HEK293 (cell line): Measurements from ENCODE around the gene MYCBPAP.

ENCODE experiments used
- CTCF ChIA-PET: fragments of 350-600 bp; formaldehyde crosslinking; extraction: SDS; loops from one replicate; lab custom pipeline; 2021; ENCODE audit warnings: antibody characterized with exemption; lab: Yijun Ruan, JAX
- POLR2A ChIA-PET: fragments of 300-600 bp; formaldehyde crosslinking; extraction: SDS; loops from one replicate; lab custom pipeline; 2020; ENCODE audit warnings: antibody characterized with exemption, inconsistent platforms; lab: Yijun Ruan, JAX
- H3K27ac ChIP-seq: fragments of 200-500 bp; sonication (Bioruptor generic); 2 replicates; pipeline ENCODE4 v1.5.1; 2014; ENCODE audit warnings: low read depth, low read length, control low read depth, inconsistent platforms; ENCODE audit errors: extremely low read depth
- H3K36me3 ChIP-seq, 2 experiments: fragments of 200-500 bp in 1 of 2; sonication (Bioruptor generic) in 1 of 2; 1 replicate in 1 of 2; 2 replicates in 1 of 2; pipeline ENCODE4 v1.5.1; 2014 to 2017; ENCODE audit warnings: inconsistent platforms in 2 of 2, low read length in 2 of 2; ENCODE audit not compliant: control insufficient read depth in 2 of 2, insufficient read depth in 1 of 2
- H3K4me1 ChIP-seq: fragments of 200-500 bp; sonication (Bioruptor generic); 2 replicates; pipeline ENCODE4 v1.5.1; 2014; ENCODE audit warnings: mild to moderate bottlenecking, low read length, inconsistent platforms; ENCODE audit not compliant: control insufficient read depth, insufficient read depth
- H3K4me3 ChIP-seq: 2 replicates; pipeline ENCODE4 v1.5.1; 2011; ENCODE audit warnings: low read depth, mild to moderate bottlenecking, control low read depth, low read length, moderate library complexity
- H3K9me3 ChIP-seq: fragments of 200-500 bp; sonication (Bioruptor generic); 2 replicates; pipeline ENCODE4 v1.5.1; 2014; ENCODE audit warnings: low read depth, low read length, inconsistent platforms; ENCODE audit not compliant: control insufficient read depth, insufficient read depth
- BCL11A ChIP-seq: fragments of 450-650 bp; formaldehyde crosslinking; IDR thresholded peaks from 2 replicates; pipeline ENCODE4 v1.5.1; 2016; ENCODE audit warnings: low read depth, missing biosample characterization, missing genetic modification characterization
- CTCF ChIP-seq: fragments of 450-650 bp; formaldehyde crosslinking; IDR thresholded peaks from 2 replicates; pipeline ENCODE4 v1.5.1; 2016; ENCODE audit warnings: missing biosample characterization, missing genetic modification characterization
- GLI2 ChIP-seq: fragments of 450-650 bp; formaldehyde crosslinking; IDR thresholded peaks from 2 replicates; pipeline ENCODE4; 2017; ENCODE audit warnings: missing biosample characterization, missing genetic modification characterization, low read depth, borderline replicate concordance
- GLIS2 ChIP-seq: fragments of 450-650 bp; formaldehyde crosslinking; IDR thresholded peaks from 2 replicates; pipeline ENCODE4 v1.5.1; 2016; ENCODE audit warnings: missing biosample characterization, missing genetic modification characterization
- KLF1 ChIP-seq: fragments of 450-650 bp; formaldehyde crosslinking; IDR thresholded peaks from 2 replicates; pipeline ENCODE4 v1.5.1; 2016; ENCODE audit warnings: missing biosample characterization, missing genetic modification characterization
- KLF7 ChIP-seq: fragments of 450-650 bp; formaldehyde crosslinking; IDR thresholded peaks from 2 replicates; pipeline ENCODE4 v1.5.1; 2016; ENCODE audit warnings: missing biosample characterization, missing genetic modification characterization, borderline replicate concordance
- KLF8 ChIP-seq: fragments of 450-650 bp; formaldehyde crosslinking; IDR thresholded peaks from 2 replicates; pipeline ENCODE4 v1.5.1; 2016; ENCODE audit warnings: missing biosample characterization, missing genetic modification characterization
- MZF1 ChIP-seq: fragments of 450-650 bp; formaldehyde crosslinking; IDR thresholded peaks from 2 replicates; pipeline ENCODE4 v1.5.1; 2017; ENCODE audit warnings: missing biosample characterization, missing genetic modification characterization, borderline replicate concordance
- SALL2 ChIP-seq: fragments of 450-650 bp; formaldehyde crosslinking; IDR thresholded peaks from 2 replicates; pipeline ENCODE4 v1.5.0; 2017; ENCODE audit warnings: missing biosample characterization, mild to moderate bottlenecking, missing genetic modification characterization, borderline replicate concordance
- SCRT2 ChIP-seq: fragments of 450-650 bp; formaldehyde crosslinking; IDR thresholded peaks from 2 replicates; pipeline ENCODE4 v1.5.1; 2016; ENCODE audit warnings: missing biosample characterization, missing genetic modification characterization
- WT1 ChIP-seq: fragments of 450-650 bp; formaldehyde crosslinking; IDR thresholded peaks from 2 replicates; pipeline ENCODE4 v1.5.1; 2016; ENCODE audit warnings: missing biosample characterization, missing genetic modification characterization
- ZBTB8A ChIP-seq: fragments of 450-650 bp; formaldehyde crosslinking; IDR thresholded peaks from 2 replicates; pipeline ENCODE4 v1.5.1; 2016; ENCODE audit warnings: missing biosample characterization, missing genetic modification characterization
- ZFHX2 ChIP-seq: fragments of 450-650 bp; formaldehyde crosslinking; conservative IDR thresholded peaks from 2 replicates; pipeline ENCODE4 v1.5.1; 2016; ENCODE audit warnings: missing biosample characterization, missing genetic modification characterization
- ZFP41 ChIP-seq: fragments of 450-650 bp; formaldehyde crosslinking; IDR thresholded peaks from 2 replicates; pipeline ENCODE4 v1.5.1; 2016; ENCODE audit warnings: missing biosample characterization, missing genetic modification characterization, borderline replicate concordance
- ZNF19 ChIP-seq: fragments of 450-650 bp; formaldehyde crosslinking; IDR thresholded peaks from 2 replicates; pipeline ENCODE4; 2016; ENCODE audit warnings: missing biosample characterization, missing genetic modification characterization, low read depth
- ZNF202 ChIP-seq: fragments of 450-650 bp; formaldehyde crosslinking; IDR thresholded peaks from 2 replicates; pipeline ENCODE4 v1.5.1; 2016; ENCODE audit warnings: missing biosample characterization, missing genetic modification characterization, borderline replicate concordance
- ZNF214 ChIP-seq: fragments of 450-650 bp; formaldehyde crosslinking; IDR thresholded peaks from 2 replicates; pipeline ENCODE4 v1.5.1; 2017; ENCODE audit warnings: missing biosample characterization, mild to moderate bottlenecking, missing genetic modification characterization, borderline replicate concordance
- ZNF223 ChIP-seq: fragments of 450-650 bp; formaldehyde crosslinking; IDR thresholded peaks from 2 replicates; pipeline ENCODE4 v1.5.1; 2016; ENCODE audit warnings: missing biosample characterization, missing genetic modification characterization
- ZNF354C ChIP-seq: fragments of 450-650 bp; formaldehyde crosslinking; IDR thresholded peaks from 2 replicates; pipeline ENCODE4 v1.5.1; 2016; ENCODE audit warnings: missing biosample characterization, missing genetic modification characterization, low read depth, borderline replicate concordance
- ZNF404 ChIP-seq: fragments of 450-650 bp; formaldehyde crosslinking; IDR thresholded peaks from 2 replicates; pipeline ENCODE4 v1.5.1; 2017; ENCODE audit warnings: missing biosample characterization, missing genetic modification characterization
- ZNF626 ChIP-seq: fragments of 450-650 bp; sonication (Bioruptor Pico); formaldehyde crosslinking; IDR thresholded peaks from 2 replicates; pipeline ENCODE4 v1.5.1; 2018; ENCODE audit warnings: missing biosample characterization, missing genetic modification characterization, inconsistent platforms
- ZNF843 ChIP-seq: fragments of 450-650 bp; formaldehyde crosslinking; IDR thresholded peaks from 2 replicates; pipeline ENCODE4 v1.5.1; 2016; ENCODE audit warnings: missing biosample characterization, missing genetic modification characterization
- TF ChIP-seq, protein P1 (sequence below): fragments of 450-650 bp; formaldehyde crosslinking; IDR thresholded peaks from 2 replicates; pipeline ENCODE4 v1.5.1; 2016; ENCODE audit warnings: missing biosample characterization, missing genetic modification characterization
- TF ChIP-seq, protein P2 (sequence below): fragments of 450-650 bp; formaldehyde crosslinking; IDR thresholded peaks from 2 replicates; pipeline ENCODE4 v1.5.1; 2016; ENCODE audit warnings: missing biosample characterization, missing genetic modification characterization
- TF ChIP-seq, protein P3 (sequence below): fragments of 450-650 bp; formaldehyde crosslinking; IDR thresholded peaks from 2 replicates; pipeline ENCODE4 v1.5.1; 2017; ENCODE audit warnings: missing biosample characterization, missing genetic modification characterization
- TF ChIP-seq, protein P4 (sequence below): fragments of 450-650 bp; formaldehyde crosslinking; IDR thresholded peaks from 2 replicates; pipeline ENCODE4; 2016; ENCODE audit warnings: missing biosample characterization, missing genetic modification characterization
- TF ChIP-seq, protein P5 (sequence below): fragments of 450-650 bp; formaldehyde crosslinking; IDR thresholded peaks from 2 replicates; pipeline ENCODE4 v1.5.1; 2016; ENCODE audit warnings: missing biosample characterization, missing genetic modification characterization

The MYCBPAP gene

GRCh38 chr17:50562242-50563091, 54.2 kb downstream of the MYCBPAP start:
- POLR2A ChIA-PET: interaction anchor here (0.7 to 1.0 kb wide), 2 partner anchors 20 to 48 kb away, joined by 4 to 7 read pairs; no protein-coding TSS in a partner anchor
- Histone ChIP-seq H3K27ac (no peak overlapping the region), H3K9me3 (no peaks in the 10 kb centered on the region), H3K4me1 (peaks cover 5% of the 10 kb centered on the region; the same call in 1 of the 2 replicates), H3K36me3 (no peaks in the 10 kb centered on the region), H3K4me3 (no peak overlapping the region)
- CTCF ChIA-PET: interaction anchor here (0.6 to 3.4 kb wide), 17 partner anchors 10 to 516 kb away, joined by 3 to 20 read pairs (median 3); no protein-coding TSS in a partner anchor
- TF ChIP-seq WT1 (0 out of 2 replicates have a peak, but pooled peaks have one; percentile 13), ZNF223 (tag by site-specific recombination) (no peak), KLF7 (tag by site-specific recombination) (no peak), ZNF626 (tag by site-specific recombination) (no peak), BCL11A (no peak), ZFP41 (tag by site-specific recombination) (no peak), ZNF202 (tag by site-specific recombination) (no peak), SCRT2 (tag by site-specific recombination) (no peak), KLF8 (tag by site-specific recombination) (no peak), GLI2 (tag by site-specific recombination) (no peak), GLIS2 (tag by site-specific recombination) (peak; percentile 41; the same call in 1 of the 2 replicates), ZNF843 (tag by site-specific recombination) (no peak), ZNF214 (no peak), ZBTB8A (tag by site-specific recombination) (no peak), ZFHX2 (0 out of 2 replicates have a peak, but pooled peaks have one; percentile 27), SALL2 (tag by site-specific recombination) (no peak), MZF1 (no peak), ZNF19 (tag by site-specific recombination) (no peak), KLF1 (tag by site-specific recombination) (no peak), ZNF404 (tag by site-specific recombination) (no peak), ZNF354C (tag by site-specific recombination) (no peak), CTCF (tag by site-specific recombination) (no peak)
- TF ChIP-seq, protein P1, sequence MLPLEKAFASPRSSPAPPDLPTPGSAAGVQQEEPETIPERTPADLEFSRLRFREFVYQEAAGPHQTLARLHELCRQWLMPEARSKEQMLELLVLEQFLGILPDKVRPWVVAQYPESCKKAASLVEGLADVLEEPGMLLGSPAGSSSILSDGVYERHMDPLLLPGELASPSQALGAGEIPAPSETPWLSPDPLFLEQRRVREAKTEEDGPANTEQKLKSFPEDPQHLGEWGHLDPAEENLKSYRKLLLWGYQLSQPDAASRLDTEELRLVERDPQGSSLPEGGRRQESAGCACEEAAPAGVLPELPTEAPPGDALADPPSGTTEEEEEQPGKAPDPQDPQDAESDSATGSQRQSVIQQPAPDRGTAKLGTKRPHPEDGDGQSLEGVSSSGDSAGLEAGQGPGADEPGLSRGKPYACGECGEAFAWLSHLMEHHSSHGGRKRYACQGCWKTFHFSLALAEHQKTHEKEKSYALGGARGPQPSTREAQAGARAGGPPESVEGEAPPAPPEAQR (tag by site-specific recombination): no peak
- TF ChIP-seq, protein P2, sequence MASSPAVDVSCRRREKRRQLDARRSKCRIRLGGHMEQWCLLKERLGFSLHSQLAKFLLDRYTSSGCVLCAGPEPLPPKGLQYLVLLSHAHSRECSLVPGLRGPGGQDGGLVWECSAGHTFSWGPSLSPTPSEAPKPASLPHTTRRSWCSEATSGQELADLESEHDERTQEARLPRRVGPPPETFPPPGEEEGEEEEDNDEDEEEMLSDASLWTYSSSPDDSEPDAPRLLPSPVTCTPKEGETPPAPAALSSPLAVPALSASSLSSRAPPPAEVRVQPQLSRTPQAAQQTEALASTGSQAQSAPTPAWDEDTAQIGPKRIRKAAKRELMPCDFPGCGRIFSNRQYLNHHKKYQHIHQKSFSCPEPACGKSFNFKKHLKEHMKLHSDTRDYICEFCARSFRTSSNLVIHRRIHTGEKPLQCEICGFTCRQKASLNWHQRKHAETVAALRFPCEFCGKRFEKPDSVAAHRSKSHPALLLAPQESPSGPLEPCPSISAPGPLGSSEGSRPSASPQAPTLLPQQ: no peak
- TF ChIP-seq, protein P3, sequence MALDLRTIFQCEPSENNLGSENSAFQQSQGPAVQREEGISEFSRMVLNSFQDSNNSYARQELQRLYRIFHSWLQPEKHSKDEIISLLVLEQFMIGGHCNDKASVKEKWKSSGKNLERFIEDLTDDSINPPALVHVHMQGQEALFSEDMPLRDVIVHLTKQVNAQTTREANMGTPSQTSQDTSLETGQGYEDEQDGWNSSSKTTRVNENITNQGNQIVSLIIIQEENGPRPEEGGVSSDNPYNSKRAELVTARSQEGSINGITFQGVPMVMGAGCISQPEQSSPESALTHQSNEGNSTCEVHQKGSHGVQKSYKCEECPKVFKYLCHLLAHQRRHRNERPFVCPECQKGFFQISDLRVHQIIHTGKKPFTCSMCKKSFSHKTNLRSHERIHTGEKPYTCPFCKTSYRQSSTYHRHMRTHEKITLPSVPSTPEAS (tag by site-specific recombination): no peak
- TF ChIP-seq, protein P4, sequence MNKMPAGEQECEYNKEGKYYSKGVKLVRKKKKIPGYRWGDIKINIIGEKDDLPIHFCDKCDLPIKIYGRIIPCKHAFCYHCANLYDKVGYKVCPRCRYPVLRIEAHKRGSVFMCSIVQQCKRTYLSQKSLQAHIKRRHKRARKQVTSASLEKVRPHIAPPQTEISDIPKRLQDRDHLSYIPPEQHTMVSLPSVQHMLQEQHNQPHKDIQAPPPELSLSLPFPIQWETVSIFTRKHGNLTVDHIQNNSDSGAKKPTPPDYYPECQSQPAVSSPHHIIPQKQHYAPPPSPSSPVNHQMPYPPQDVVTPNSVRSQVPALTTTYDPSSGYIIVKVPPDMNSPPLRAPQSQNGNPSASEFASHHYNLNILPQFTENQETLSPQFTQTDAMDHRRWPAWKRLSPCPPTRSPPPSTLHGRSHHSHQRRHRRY (tag by site-specific recombination): no peak
- TF ChIP-seq, protein P5, sequence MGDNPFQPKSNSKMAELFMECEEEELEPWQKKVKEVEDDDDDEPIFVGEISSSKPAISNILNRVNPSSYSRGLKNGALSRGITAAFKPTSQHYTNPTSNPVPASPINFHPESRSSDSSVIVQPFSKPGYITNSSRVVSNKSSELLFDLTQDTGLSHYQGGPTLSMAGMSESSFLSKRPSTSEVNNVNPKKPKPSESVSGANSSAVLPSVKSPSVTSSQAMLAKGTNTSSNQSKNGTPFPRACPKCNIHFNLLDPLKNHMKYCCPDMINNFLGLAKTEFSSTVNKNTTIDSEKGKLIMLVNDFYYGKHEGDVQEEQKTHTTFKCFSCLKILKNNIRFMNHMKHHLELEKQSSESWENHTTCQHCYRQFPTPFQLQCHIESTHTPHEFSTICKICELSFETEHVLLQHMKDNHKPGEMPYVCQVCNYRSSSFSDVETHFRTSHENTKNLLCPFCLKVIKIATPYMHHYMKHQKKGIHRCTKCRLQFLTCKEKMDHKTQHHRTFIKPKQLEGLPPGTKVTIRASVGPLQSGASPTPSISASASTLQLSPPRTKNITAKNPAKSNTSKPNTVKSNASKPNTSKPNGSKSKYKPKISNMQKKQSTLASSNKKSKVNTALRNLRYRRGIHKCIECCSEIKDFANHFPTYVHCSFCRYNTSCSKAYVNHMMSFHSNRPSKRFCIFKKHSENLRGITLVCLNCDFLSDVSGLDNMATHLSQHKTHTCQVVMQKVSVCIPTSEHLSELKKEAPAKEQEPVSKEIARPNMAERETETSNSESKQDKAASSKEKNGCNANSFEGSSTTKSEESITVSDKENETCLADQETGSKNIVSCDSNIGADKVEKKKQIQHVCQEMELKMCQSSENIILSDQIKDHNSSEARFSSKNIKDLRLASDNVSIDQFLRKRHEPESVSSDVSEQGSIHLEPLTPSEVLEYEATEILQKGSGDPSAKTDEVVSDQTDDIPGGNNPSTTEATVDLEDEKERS (tag by site-specific recombination): no peak
